ENCODE results near the gene PRDM11. TPM values are rescaled to one million over a fixed set of nuclear protein-coding genes. Genes with fewer than 3 reads are reported as not detected.

Gene PRDM11
- total RNA-seq, 1 experiment from 2014 or later = 8.3 TPM

- no peaks in the 10 kb centered on the region for H3K36me3 Mint-ChIP-seq
- CTCF ChIA-PET = interaction anchor here (0.8 to 1.5 kb wide), 3 partner anchors 14 to 214 kb away, joined by 3 to 4 read pairs (median 3); no protein-coding TSS in a partner anchor
Measured at GRCh38 chr11:45155627-45156180, 9.3 kb downstream of the PRDM11 start.

GRCh38 chr11:45156201-45156600 lies 9.8 kb downstream of the PRDM11 start:
- Mint-ChIP-seq H3K27me3 (ENCODE audit: low read depth) (no peaks in the 10 kb centered on the region), H3K4me1 (0 out of 2 replicates have a peak, but pooled peaks cover 2% of the 10 kb centered on the region), H3K36me3 (no peaks in the 10 kb centered on the region), H3K27ac (no peak overlapping the region), H3K4me3 (no peak overlapping the region), H3K9me3 (no peaks in the 10 kb centered on the region)
- CTCF ChIA-PET = interaction anchor here (1.2 to 1.3 kb wide), 2 partner anchors 27 to 46 kb away, joined by 3 read pairs; no protein-coding TSS in a partner anchor
- no peak for ATAC-seq
- no peak for DNase-seq (ENCODE audit: low spot score)
- POLR2A ChIA-PET = no interaction called here
- TF ChIP-seq OVOL2 (CRISPR knock-in tag; IDR thresholded peaks at IDR 0.05; ENCODE audit: borderline replicate concordance) = no peak
- TF ChIP-seq HMGXB4 (CRISPR knock-in tag; IDR thresholded peaks at IDR 0.05) = no peak
- TF ChIP-seq NFYB (CRISPR knock-in tag; conservative IDR thresholded peaks at IDR 0.05; ENCODE audit: low read depth) = no peak
- no peak for TF ChIP-seq ELF4 (CRISPR knock-in tag; IDR thresholded peaks at IDR 0.05; ENCODE audit: low read depth)
- no peak for TF ChIP-seq E2F5 (CRISPR knock-in tag; IDR thresholded peaks at IDR 0.05)
- no peak for TF ChIP-seq ATF2 (CRISPR knock-in tag; IDR thresholded peaks at IDR 0.05; ENCODE audit: borderline replicate concordance, low read depth)
- no peak for TF ChIP-seq TEAD1 (CRISPR knock-in tag; IDR thresholded peaks at IDR 0.05)
- no peak for TF ChIP-seq FOXP1 (CRISPR knock-in tag; IDR thresholded peaks at IDR 0.05; ENCODE audit: borderline replicate concordance)
- TF ChIP-seq AFF4 (CRISPR knock-in tag; IDR thresholded peaks at IDR 0.05; ENCODE audit: borderline replicate concordance) = no peak
- no peak for TF ChIP-seq ATF6 (CRISPR knock-in tag; IDR thresholded peaks at IDR 0.05)
- TF ChIP-seq SP1 (CRISPR knock-in tag; conservative IDR thresholded peaks at IDR 0.05) = no peak
- no peak for TF ChIP-seq CTCF (IDR thresholded peaks at IDR 0.05)
- TF ChIP-seq ATF3 (CRISPR knock-in tag; conservative IDR thresholded peaks at IDR 0.05) = no peak
- TF ChIP-seq TEAD4 (CRISPR knock-in tag; IDR thresholded peaks at IDR 0.05) = no peak

More at GRCh38 chr11:45155627-45156180, 9.3 kb downstream of the PRDM11 start:
- TF ChIP-seq ATF1 (CRISPR knock-in tag; IDR thresholded peaks at IDR 0.05) (no peak), STAT6 (CRISPR knock-in tag; conservative IDR thresholded peaks at IDR 0.05; ENCODE audit: low read depth) (no peak), ZNF138 (CRISPR knock-in tag; conservative IDR thresholded peaks at IDR 0.05) (no peak)
- Mint-ChIP-seq H3K9me3 (no peaks in the 10 kb centered on the region), H3K4me1 (0 out of 2 replicates have a peak, but pooled peaks cover 2% of the 10 kb centered on the region), H3K4me3 (no peak overlapping the region), H3K27ac (no peak overlapping the region), H3K27me3 (ENCODE audit: low read depth) (no peaks in the 10 kb centered on the region)
- POLR2A ChIA-PET = no interaction called here
- no peak for DNase-seq (ENCODE audit: low spot score)
- ATAC-seq = no peak
